B cell (primary cell): Measurements from ENCODE around the gene RUFY4.

ENCODE experiments used
- EZH2 ChIP-seq: IDR thresholded peaks from 2 replicates; pipeline ENCODE4 v1.6.1; 2012; ENCODE audit warnings: borderline replicate concordance, low read depth, mild to moderate bottlenecking, moderate library complexity, low read length; ENCODE audit not compliant: insufficient read depth, poor library complexity, severe bottlenecking
- TF ChIP-seq, protein P1 (sequence below): fragments of 200-600 bp; IDR thresholded peaks from one replicate; pipeline ENCODE4 v1.8.0; 2022; ENCODE audit warnings: antibody characterized with exemption, mild to moderate bottlenecking

DNA sequence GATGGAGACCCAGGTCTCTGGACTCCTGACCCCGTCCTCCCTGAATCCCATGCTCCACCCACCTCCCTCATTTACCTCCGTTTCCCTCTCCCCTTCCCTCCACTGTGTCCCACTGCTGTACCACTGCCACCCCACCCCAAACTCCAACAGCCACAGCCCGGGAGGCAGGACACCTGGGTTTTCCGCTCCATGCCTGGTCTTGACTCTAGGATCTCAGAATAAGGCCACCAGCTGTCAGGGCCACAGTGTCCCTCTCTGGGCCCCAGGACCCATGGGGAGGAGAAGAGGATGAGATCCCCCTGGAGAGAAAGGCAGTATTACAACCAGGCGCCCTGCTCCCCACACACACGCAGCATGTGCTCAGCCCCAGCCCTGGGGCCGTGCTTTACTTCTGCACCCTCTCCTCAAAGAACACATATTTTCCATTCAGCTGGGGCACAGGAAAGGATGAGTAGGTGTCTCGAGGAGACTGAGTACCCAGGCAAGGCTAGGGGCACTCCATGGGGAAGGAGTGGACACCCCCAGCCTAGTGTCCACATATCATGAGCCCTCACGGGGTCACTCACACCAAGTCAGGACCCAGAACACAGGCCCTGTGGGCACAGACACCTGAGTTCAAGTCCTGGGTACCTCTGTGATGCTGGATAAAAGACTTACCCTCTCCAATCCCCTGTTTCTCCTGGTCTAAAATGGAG, 700 bp downstream of the RUFY4 start:
- no peak for TF ChIP-seq EZH2
- TF ChIP-seq, protein P1, sequence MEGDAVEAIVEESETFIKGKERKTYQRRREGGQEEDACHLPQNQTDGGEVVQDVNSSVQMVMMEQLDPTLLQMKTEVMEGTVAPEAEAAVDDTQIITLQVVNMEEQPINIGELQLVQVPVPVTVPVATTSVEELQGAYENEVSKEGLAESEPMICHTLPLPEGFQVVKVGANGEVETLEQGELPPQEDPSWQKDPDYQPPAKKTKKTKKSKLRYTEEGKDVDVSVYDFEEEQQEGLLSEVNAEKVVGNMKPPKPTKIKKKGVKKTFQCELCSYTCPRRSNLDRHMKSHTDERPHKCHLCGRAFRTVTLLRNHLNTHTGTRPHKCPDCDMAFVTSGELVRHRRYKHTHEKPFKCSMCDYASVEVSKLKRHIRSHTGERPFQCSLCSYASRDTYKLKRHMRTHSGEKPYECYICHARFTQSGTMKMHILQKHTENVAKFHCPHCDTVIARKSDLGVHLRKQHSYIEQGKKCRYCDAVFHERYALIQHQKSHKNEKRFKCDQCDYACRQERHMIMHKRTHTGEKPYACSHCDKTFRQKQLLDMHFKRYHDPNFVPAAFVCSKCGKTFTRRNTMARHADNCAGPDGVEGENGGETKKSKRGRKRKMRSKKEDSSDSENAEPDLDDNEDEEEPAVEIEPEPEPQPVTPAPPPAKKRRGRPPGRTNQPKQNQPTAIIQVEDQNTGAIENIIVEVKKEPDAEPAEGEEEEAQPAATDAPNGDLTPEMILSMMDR, result no peak
